Stimulated activated naive CD4-positive, alpha-beta T cell treated with Interleukin-2 at 50 U/mL for 16 hours (primary cell): ENCODE data around the gene STX11.

Experiments used
- DNase-seq: peaks from one replicate; lab custom pipeline; 2025; lab: John Stamatoyannopoulos, UW

Gene STX11

DNA sequence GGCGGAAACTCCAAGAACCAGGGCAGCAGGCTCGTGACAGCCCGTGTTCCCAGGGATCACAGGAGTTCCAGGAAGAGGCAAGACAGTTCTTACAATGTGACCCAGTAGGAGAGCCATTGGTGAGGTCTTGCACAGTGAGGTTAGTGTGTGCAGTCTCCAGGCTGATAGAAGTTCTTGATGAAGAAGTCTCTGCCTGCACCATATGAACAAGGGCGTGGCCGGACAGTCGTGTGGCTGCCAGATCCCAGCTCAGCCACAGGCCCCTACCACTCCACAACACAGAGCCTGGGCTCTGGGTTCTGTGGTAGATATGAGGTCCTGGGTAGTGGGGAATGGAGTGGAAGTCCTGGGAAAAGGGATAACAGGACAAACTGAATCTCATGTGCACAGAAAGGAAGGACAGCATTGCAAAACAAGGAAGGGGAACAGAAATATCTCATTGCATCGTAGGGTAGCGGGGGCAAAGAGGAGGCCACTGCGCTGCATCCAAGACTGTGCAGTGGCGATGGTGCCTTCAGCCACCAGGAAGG is 65.2 kb downstream of the STX11 start:
- no peak for DNase-seq

DNA sequence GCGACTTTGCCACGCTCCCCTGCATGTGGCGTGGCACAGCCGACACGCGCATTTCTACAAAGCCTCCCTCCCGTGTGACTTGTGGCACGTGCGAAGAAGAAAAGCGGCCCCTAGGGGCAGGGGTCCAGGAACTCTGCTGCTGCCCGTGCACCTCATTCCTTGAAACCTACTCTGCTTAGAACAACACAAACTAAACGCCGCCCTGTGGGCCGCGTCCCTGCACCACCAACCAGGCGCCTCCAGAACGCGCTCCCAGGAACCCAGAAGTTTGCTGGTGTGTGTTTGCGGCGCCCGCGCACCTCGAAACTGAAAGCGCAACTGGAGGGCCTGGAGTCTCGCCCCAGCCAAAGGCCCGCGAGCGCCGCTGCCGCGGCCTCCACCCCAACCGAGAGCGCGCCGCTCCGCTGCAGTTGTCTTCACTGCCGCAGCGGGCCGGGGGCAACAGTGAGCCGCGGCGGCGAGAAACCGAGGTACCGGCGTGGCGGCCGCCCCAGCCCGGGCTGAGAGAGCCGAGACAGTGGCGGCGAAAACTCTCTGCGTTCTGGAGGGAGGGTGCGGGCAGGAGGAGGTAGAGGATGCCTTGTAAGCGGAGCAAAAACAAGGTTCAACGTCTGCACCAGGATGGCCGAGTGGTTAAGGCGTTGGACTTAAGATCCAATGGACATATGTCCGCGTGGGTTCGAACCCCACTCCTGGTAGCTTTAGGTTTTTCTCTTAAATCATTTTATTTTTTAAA is 65.8 kb downstream of the STX11 start:
- peak; percentile 90 for DNase-seq

DNA sequence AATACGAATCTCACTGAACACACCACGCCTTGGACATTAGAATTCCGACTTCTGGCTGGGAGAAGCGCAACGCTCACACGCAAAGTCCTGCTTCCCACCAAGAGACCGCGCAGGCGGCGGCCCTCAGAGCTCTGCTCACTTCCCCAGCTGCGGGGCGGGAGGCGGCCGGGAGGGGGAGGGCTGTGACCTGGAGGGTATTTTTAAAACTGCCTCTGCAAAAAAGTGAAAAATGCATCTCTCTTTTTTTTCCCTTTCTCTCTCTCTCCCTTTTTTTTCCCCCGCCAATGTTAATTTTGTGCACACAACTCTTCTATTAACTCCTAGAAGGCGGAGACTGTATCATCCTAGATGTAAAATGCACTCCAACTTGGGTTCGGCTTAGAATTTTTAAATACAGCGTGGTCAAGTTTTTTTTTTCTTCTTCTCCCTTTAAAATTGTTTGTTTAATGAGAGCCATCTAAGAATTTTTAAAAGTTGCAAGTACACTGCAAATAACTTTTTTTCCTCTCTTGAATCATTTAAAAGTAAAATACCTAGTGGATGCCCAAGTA is 66.4 kb downstream of the STX11 start:
- DNase-seq = peak; percentile 71

DNA sequence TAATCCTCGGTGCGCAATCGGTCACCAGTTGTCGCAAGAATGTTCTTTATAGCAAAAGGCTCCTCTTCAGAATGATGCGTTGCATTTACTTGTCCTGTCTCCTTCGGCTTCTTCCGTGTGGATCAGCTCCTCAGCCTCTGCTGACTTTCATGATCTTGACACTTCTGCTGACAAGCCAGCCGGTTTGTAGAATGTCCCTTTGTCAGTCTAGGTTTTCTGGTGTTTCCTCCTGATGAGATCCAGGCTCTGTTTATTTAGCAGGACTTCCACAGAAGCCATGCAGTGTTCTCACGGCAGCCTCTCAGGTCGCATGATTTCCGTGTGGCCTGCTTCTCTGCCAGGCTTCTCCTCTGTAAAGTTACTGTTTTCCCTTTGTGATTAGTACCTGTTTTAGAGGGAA is 66.9 kb downstream of the STX11 start:
- DNase-seq = no peak

DNA sequence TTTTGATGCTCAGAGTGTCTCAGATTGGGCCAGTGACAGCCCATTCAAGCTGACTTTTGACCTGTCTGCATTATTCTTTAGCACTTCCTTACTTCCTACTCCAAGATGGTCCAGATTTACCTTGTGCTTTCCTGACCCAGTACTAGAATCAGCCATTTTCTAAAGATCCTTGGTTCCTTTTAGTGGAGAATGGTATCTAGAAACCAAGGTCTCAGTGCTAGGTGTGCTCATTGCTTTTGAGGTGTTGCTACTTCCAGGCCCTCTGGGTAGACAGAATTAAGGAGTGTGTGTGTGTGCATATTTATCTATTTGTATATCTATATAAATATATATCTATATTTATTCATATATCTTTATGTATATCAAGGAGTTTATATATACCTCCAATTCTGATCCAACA is 67.5 kb downstream of the STX11 start:
- DNase-seq = no peak

DNA sequence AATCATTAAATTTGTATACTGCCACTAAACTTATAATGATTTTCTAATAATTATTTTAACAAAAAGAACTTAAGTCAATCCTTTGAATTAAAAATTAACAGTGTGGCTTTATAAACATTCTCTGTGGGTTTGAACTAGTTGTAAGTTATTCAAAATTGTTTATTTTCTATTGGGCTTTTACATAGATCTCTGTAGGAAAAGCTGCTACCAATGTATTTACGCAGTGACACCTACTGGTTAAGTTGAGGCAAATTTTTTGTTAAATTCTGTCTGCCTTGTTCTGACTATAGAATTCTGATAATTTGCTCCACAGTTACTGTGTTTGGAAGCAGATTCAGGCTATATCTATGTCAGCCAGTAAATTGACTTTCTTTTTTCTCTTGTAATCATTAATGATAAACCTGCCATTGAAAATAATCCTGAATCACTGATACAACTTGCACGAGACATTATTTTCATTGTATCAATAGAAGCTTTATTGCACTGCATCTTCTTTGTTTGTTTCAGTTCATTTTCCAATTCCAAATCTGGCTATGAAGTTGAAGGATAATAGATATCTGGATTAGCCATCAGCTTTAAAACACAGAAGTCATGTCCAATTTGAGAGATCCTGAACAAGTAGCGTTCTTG is 68.9 kb downstream of the STX11 start:
- DNase-seq = no peak

DNA sequence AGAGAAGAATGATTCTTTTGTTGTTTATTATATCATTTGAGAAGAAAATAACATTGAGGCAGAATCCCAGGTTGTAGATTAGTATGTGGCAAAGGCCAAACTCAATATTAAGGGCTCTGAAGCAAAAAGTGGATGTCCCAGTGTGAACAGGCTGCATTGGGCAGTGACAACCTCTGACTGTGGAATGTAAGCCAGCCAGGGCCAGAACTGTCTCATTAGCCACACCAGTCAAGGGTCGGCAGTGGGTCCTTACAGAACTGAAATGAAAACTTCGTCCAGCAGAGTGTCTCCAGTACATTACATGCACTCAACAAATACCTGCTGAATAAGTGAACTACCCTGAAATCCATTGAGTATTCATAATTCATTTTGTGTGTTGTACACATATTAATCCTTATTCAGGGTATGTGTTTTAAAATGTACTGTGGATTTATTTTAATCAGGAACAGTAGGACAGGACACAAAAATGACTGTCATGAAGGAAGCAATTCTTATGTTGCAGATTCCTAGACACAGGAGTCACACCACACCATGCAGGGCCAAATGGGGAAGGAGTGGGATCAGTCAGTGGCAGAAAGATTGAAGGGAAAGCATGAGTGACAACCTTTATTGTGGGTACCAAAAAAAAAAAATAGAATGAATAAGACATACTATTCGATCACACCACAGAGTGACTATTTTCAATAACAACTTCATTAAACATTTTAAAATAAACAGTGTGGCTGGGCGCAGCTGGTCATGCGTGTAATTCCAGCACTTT is 69.9 kb downstream of the STX11 start:
- no peak for DNase-seq

DNA sequence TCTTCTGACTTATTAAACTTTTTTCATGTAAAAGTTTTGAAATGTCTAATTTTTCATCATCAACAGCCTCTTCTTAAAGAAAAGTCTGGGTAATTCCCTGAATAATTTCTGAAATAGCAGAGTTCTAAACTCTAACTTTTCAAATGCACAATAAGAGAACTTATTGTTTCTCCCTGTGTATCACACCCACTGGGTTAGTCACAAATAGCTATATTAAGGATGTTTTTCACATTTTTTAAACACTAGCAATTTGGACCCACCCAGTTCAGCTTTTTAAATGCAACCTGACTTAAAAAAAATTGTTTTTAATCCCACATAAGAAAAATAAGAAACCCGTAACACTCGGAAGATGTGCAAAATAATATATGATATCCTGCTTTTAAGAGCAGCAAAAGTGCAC is 73.4 kb downstream of the STX11 start:
- DNase-seq = no peak

DNA sequence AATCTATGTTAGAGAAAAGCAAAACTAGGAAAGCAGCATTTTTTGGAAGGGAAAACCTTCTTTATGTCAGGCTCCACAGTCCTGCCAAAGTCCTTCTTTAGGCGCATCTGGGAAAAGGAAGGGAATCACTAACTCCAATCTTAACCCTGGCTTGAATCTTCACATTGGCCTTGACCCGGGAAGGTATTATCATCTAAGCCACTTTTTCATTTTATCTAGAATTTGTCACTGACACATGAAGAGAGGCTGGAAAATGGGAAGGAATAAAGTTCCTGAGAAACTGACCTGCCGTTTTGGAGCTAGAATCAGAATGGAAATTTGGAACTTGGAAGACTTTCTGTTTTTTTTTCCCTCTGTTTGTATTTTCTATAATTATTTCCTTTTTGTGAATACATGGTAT is 81.4 kb downstream of the STX11 start:
- no peak for DNase-seq

DNA sequence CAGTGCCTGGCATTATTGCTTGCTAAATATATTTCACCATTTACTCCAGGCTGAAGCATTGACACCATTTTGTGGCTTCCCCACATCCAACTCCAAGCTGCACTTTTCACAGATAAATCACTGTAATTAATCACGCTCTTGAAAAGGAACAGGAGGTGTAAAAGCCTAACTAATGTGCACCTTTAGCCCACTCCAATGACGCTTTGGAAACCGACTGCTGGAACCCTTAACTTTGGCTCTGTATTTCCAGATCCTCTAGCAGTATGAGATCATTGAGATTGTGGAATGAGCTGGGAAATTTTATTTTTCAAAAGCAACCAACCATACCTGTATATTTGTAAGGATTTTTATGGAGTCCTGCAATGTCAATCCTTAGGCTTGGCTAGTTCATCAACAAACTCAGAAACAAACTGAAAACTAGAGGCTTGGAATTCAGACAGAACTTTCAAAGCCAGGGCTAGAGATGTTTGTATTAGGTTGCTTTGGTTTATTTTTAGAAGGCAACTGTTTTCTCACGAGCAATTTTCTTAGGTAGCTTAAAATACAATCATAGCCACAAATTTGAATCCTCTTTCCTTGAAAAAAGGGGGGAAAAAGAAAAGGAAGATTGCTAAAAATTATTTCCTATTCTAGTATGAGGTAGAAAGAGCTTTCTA is 82.0 kb downstream of the STX11 start:
- DNase-seq = no peak

DNA sequence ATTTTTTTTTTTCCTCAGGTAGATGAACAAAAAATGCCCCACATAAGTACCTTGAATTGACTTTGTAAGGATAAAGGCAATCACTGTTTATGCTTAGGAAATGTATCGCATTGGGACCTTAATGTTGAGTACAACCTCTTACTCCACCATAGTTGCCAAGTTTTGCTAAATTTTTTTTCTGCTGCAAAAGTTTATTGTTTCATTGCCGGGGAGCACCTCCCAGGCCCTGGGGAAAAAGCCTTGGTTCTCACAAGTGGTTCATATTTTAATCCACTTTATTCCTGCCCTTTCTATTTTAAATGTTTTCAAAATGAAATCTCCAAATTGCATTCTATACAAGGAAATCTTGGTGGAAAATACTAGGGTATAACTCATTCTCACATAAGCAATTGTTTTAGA is 82.5 kb downstream of the STX11 start:
- no peak for DNase-seq

DNA sequence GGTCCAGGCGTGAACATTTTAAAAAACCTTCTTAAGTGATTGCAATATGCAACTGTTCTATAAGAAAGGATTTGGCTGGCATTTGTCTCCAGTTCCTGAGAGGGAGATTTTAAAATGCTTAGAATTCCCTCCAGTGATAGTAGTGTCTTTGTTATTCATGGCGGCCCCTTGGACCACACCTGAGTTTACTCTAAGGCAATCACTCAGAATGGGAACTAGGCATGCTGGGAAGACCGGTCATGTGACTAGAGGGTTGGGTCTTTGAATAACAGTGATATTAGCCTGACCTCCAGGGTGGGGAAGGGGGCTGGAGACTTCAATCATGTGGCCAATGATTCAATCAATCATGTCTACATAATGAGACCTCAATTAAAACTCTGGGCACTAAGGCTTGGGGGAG is 84.1 kb downstream of the STX11 start:
- DNase-seq = no peak

DNA sequence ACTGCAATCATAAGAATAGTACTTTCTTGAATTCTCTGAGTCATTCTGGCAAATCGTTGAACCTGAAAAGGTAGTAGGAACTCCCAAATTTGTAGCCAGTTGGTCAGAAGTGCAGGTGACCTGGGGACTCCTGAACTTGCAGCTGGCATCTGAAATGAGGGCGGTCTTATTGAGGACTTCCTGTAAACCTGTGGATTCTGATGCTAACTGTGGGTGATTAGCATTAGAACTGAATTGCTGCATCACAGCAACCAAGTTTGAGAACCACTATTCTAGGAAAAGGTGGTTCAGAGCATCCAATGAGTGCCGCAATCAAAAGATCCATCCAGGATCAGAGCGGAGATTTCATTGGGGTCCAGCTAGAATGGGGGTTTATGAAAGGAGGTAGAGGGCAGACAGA is 84.6 kb downstream of the STX11 start:
- DNase-seq = no peak
